HG02981 (cell line): ENCODE measurements around the gene FTO.

ENCODE experiments used
- ATAC-seq: cut with Tn5 transposase; IDR thresholded peaks from one replicate; pipeline ENCODE4 v1.9.1; 2021; ENCODE audit warnings: mild to moderate bottlenecking, moderate library complexity; ENCODE audit not compliant: unreplicated experiment

Gene FTO

DNA sequence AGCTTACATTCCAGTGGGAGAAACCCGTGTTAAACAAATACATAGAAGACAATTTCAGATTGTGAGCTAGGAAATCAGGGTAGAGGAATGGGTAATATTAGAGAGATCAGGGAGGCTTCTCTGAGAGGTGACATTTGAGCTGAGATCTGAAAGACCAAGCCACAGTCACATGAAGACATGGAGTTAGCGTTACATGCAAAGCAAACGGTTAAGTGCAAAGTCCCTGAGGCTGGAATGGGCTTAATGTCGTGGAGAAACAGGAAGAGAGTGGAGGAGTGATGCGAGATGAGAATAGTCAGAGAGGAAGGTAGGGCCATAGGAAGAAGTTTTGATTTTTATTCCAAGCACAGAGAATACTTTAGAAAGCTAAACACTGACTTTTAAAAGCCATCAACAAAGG lies 336.5 kb downstream of the FTO start:
- no peak for ATAC-seq

DNA sequence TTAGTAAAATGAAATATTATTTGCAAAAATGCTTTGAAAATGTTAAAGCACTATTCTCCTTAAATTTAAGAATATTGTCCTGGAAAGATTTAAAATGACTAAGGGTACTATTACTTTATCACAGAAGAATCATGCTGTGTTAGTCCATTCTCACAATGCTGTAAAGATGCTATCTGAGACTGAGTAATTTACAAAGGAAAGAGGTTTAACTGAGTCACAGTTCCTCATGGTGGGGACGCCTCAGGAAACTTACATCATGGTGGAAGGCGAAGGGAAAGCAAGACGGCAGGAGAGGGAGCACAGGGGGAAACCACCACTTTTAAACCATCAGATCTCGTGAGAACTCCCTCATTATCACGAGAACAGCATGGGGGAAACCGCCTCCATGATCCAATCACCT lies 337.0 kb downstream of the FTO start:
- no peak for ATAC-seq

DNA sequence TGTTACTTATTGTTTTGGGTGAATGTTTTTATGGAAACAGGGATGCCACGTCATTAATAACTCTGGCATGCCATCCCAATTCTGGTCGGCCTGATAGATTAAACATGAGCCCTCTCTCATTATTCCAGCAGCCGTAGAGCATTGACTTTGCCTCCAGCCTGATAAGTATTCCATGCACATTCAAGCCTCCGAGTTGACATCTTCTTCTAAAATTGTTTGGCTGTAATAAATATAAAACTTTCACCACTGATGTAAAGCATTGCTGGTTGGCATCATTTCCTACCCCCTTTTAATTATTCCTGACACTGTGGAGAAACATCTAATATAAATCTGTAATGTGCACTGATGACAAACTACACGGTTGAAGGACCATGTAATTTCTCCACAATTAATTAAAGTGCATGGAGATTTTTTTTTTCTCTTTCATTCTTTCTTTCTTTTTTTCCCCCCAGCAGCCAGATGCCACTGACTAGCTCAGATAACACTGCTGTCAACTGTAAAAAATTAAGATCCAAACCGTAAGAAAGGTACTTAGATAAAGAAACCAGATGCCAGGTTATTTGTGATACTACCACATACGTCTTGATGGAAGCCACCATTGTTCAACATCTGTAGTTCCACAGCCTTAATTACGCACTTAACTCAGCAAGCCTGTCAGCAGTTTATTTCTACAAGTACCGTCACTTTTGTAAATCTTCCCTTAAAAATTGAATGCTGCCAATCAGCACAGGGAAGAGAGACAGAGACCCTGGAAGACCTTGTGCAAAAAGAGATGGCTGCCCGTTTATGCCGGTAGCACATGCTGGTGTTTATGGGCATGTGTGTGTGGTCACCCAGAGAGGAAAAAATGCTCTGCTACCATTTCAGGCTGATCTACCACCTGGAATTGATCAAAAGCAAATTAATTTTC lies 344.9 kb downstream of the FTO start:
- no peak for ATAC-seq

DNA sequence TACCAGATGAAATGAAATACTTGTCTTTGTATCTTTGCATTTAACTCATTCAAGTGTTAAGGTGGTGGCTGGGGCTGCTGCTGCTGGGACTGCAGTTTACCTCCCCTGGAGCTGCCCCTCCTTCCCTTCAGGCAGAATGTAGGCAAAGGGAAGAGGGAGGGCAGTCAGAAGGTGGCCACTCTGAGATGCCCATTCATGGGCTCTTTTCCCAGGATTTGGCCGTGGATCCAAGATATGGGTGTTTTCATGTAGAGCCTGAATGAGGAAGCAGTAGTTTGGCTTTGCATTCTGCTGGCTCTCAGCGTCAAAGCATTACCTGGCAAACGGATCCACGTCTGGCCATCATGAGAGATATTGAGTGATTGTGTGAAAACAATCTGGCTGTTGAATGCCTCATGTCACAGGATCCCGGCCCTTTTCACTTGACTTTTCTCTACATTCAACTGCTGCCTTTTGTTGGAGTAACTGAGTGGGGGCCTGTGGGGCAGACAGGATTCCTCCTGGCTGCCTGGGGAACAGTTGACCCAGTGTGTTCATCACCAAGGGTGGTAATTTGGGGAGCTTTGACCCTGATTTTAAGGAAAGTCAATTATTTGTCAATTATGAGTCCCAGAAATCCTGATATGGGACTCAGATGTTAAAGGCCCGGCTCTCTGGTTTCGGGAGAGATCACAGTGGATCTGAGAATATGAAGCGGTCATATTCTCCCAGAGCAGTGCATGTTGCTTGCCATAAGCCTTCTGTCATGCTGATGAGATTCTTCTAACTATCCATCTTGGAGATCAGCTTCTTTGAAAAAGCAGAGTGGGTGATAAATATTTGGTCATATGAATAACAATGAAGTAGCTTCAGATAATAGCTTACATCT lies 345.9 kb downstream of the FTO start:
- no peak for ATAC-seq

DNA sequence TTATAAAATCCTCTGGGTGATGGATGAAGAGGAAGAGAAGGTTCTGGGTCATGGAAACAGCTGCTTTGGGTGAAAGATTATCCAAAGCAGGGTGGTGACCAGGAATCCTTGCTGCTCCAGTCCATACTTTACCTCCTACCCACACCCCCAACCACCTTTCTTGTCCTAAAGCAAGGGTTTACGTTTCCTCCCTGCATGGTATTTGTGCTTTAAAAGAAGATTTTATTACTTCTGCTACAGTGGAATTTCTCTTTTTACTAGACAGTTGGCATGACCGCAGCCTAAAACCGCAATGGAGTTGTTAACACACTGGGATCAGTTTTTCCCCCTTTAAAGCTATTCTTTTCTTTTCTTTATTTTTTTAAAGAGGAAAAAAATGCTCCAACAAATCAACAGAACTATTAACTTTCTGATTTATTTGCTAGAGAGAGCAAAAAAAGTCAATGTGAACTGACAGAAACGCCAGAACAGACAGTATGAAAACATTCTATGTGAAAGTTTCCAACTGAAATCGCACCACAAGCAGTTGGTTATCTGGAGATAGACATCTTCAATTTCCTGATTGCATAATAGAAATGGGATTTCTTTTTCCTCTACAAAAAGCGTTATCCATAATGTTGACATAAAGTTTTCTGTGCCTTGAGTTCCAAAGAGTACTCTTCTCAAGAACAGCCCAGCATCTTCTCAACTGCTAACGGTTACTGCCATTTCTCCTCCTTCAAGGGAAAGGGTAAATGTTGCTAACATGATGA lies 346.7 kb downstream of the FTO start:
- no peak for ATAC-seq

DNA sequence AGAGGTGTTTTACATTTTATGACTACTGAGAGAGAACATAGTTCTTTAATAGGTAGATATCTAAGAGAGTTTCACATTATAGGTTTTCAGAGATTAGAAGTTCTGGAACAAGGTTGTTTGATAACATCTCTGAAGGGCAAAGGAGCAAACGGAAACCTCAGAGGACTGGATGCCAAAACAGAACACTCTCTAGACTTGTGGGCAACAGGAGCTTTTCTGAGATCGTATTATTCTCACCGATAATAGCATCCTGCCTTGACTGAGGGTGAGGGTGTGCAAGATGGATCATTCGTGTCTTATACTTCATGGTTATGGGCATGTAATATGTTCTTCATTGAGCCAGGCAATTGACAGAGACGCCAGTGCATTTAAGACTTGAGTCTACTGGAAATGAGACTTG lies 347.9 kb downstream of the FTO start:
- no peak for ATAC-seq

DNA sequence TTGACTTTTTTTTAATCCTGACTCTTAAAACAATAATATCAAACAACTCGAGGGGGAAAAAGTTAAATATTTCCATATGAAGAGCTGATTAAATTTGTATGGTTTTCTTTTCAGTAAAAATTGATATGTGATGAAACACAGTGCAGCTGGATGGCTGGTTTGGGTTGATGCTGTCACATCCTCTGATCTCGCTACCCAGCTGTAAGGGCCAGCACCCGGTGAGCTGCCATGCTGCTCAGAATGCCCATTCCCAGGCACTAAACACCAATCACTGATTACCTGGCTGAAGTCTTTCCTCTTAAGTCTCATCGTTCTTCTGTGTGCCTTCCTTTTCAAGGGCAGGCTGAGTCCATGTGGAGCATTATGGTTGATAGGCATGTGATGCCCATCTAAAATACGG lies 348.3 kb downstream of the FTO start:
- no peak for ATAC-seq

DNA sequence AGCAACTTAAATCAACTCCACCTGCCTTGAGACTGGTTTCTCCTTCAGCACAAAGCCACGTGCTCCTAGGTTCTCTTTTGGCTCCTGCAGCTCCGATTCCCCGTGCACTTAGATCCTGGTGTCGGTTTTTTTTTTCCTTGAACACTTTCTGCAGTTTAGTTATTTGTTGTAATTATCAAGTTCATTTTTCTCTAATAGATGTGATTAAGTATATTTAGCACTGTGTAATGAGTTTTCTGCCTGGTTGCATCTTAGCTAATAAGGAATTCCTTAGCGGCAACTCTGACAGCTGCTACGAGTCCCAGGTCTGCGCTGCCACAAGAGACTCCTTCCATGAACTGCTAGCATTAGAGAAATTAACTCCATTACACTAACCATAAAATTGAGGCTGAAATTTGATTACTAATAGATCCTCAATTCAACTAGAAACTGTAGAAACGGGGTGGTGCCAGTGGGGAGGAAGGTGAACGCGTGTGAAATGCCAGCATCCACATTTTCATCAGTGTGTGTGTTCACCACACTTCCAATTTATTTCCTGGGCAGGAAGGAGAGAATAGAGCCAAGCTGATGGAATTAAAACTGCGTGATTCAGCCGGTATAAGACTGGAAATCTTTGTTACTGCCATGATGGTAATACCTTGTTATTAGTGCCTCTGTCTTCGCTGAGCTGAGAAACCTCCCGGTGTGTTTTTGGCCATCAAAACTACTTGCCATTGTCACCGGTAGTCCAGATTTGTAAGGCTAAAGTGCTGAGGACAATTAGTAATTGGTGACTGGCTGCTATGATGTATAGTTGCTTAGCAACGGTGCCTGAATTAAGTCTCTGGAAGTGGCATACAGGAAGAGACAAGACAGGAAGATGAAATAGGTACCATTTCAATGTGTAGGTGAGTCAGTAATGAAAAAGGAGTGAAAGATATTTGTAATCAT lies 350.2 kb downstream of the FTO start:
- no peak for ATAC-seq

DNA sequence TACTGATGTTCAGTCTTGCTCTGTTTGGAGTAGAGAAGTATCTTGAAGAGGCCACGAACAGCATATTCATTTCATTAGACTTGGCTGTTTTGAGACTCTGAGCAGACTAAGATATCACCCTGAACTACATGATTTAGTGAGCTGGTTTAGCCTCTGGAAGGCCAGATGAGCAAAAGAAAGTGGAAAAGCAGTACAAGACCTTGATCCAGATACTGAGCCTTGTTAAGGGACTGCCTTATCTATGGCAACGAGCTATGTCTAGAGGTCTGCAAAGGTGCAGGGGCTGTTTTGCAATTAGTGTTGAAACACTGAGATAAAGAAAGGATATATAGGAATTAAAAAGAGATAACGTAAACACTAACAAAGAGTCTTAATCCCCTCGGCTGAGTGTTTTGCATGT lies 351.2 kb downstream of the FTO start:
- ATAC-seq, result no peak

DNA sequence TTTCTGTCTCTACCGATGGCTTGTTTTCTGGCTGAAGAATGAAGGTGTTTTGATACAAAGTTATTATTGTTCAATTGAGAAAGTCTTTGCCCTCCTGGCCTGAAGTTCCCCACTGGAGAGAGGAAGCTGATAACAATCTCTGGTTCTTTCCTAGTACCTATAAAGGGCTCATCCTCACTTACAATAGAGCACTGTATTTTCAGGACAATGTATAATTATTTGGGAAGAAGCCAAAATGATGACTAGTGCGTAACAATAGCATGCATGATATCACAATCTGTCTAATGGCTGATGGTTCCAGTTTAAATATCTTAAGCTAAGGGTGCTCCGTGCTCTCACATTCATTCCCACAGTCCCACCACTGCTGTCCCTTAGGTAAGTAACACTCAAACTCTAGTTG lies 351.9 kb downstream of the FTO start:
- ATAC-seq, result no peak

DNA sequence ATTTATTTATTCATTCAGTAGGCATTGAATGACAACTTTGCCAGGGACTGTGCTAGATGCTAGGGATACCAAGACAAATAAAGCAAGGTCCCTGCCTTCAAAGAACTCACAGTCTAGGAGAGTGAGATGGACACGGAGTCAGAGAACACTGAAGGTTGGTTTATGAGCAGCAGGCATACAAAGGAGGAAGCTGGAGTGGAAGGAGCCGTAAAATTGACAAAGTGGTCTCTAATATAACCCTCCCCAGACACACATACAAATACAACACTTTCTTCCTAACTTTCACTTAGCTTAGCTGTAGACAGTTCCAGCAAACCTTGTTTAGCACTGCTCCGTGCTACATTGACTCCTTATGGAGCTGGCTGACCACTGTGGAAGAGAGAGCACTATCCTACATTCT lies 353.0 kb downstream of the FTO start:
- ATAC-seq, result no peak

DNA sequence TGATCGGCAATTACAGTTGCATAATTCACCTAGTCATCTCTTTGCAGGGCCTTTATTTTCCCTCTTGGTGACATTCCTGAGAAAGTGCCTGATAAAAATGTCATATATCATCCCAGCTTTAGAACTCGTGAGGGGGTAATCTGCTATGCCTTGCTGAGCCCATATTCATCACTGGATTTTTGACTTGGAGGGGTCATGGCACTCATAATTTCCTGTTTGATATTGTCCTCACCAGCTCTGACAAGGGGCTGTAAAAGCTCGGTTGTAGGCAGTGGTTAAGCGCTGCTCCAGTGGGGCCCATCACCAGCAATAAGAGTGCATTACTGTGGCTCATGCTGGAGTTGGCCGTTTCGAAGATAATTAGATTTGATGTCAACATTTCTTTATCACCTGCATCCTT lies 355.4 kb downstream of the FTO start:
- ATAC-seq, result no peak

DNA sequence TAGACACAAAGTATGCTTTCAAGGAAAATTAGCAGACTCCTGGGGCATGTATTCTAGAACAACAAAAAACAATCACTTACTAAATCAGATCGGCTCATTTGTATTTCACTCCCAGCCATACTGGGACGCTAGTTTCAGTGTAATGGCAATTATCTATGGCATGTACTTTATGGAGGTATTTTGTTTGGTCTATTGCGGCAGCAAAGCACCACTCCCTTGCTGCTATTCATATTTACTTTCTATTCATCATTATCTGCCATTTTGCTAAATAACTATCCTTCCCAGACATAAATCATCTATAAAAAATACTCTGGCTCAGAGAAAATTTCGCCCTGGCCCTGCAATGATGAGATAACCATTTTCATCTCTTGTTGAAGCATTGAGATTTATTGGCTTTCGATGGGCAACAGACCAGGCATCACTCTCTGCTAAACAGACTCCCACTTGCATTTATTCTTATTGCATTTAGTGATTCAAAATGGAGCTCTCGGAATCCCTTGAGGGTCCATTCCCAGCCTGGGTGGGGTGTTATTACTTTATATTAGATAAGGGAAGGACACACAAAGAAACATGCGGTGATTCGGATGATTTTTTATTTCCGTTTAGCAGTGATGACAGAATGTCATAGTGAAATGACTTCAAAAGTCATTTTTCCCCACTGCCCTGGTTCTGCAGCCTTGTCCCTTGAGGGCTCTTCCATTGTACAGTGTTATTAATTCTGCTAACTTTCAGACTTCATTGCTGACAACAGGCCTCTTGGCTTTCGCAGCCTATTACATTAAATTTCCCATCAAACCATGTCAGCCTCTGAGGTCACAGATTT lies 356.9 kb downstream of the FTO start:
- no peak for ATAC-seq

DNA sequence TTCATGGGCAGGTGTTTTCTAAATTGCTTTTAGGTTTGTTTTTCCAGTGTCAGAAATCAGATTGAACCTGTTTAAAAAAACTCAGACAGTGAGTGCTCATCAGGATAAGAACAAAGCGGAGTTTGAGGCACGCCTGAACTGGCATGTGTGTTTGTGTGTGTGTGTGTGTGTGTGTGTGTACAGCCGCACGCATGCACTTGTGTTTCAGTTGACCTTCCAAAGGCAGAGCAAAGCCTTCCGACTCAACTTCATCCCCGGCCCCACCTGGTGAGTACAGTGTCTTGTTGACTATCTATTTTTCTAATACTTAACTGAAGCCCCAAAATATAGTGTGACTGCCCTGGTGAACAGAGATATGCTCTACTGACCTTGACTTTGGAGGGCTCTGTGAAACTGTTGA lies 357.5 kb downstream of the FTO start:
- ATAC-seq, result no peak

DNA sequence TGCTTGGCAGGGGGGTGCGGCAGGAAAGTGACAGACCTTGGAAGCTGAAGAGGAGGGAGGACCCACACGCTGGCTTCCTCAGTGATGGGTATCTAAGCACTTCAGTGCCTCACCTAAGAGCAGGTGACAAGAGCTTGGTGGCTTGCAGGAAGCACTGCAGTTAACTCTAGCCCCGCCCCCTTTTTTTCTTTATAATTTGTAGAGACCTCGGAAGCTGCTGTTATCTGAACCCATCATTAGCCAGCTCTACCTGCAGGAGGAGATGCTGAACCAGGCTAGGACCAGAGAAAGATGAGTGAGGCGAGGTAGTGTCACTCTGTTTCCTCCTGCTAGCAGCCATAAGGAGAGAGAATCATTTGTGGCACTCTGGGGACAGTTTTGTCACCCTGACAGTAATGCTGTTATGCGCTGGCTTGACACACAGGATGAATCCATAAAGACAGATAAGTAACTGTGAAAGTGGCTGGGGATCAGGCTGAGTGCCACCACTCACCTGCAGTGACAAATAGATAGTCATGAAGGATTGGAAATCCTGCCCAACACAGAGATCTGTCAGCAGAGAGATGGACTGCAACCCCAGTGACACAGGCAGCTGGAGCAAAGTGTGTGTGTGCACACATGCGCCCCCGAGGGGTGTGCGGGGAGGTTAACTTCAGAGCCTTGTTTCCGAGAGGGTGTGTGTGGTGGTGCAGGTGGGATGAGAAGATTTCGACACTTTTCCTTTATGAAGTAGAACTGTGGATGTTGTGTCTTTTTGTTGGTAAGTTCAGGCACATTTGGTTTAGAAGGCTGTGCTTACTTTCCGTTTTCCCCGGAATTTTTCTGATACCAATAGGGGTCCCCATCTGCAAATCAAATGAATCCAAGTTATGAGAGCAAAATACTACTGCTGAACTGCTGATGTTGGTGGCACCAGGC lies 358.7 kb downstream of the FTO start:
- ATAC-seq, result no peak

DNA sequence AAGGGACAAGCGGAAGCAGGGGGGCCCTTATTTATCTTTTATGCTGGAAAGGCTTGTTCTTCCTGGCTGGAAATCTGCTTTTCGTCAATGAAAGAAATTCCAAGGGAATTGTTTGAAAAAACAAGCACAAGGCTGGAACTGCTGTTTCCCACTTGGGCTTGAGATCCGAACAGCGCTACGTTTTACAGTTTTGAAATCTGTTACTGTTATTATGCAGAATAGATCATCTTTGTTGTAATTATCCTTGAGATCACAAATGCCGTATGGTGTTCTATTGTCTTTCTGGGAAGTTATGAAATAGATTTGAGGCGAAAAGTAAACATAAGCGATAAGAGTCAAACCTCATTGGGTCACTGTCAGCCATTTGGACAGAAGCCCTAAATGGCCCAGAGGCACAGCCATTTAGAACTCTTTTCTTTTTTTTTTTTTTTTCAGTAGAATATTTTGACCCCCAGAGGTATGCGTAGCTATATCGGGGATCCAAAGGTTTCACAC lies 359.4 kb downstream of the FTO start:
- no peak for ATAC-seq

DNA sequence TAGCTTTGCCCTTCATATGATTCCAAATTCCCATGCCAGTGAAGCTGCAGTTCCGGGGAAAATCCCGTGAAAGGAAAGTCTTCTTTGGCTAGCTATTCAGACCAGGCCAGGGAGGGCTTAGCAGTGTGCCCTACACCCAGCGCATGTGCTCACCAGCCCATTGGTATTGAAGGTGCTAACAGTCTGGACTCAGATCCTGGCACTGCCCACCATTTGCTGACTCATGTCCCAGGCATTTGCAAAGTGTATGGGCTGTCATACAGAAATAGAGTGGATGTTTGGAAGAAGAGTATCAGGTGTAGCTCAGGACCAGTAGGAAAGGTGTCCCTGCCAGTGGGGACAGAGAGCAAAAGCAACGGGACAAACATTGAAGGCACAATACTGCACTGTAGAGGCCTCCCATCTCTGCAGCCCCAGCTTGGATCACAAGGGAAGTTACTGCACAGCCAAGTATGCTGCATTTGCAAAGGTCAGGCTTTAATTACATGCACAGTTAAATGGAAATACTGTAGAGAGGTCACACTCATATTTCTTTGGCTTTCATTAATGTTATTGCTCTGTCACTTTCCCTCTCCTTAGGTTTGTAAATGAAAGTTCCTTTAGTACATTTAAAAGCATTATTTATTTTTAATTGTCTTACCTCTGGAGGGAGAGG lies 362.6 kb downstream of the FTO start:
- no peak for ATAC-seq
